Measurements from ENCODE around the gene ZNF689. TPM values are rescaled to one million over a fixed set of nuclear protein-coding genes. Genes with fewer than 3 reads are reported as not detected.
"Not testable (repeated sequence)": the region's sequence is repeated elsewhere in the genome, so short reads cannot be mapped to it uniquely, and the experiment has no call there.

The ZNF689 gene
- polyA plus RNA-seq, 1 donor: 8.6 TPM

GRCh38 chr16:30652005-30652296, 41.8 kb upstream of the ZNF689 start:
- WGBS (ENCODE audit: insufficient coverage, low lambda C conversion rate): no CpG with 5 or more reads among the region's 2 CpGs
- peak overlapping the region; percentile 91 for H3K4me3 ChIP-seq (ENCODE audit: low read length)
- H3K9me3 ChIP-seq (ENCODE audit: control insufficient read depth, low read depth, low read length): no peaks in the 10 kb centered on the region
- no peak for DNase-seq
- H3K4me1 ChIP-seq (ENCODE audit: control insufficient read depth, insufficient read depth, low read length): peaks cover 7% of the 10 kb centered on the region
- no peaks in the 10 kb centered on the region for H3K27me3 ChIP-seq (ENCODE audit: control insufficient read depth, insufficient read depth, low read length)
- no peak overlapping the region for H3K27ac ChIP-seq (ENCODE audit: low read length)
- H3K36me3 ChIP-seq (ENCODE audit: control insufficient read depth, insufficient read depth, low read length): peaks cover 39% of the 10 kb centered on the region

- Histone ChIP-seq H3K27me3 (ENCODE audit: control insufficient read depth, insufficient read depth, low read length) (no peaks in the 10 kb centered on the region), H3K4me3 (ENCODE audit: low read length) (peak overlapping the region; percentile 91), H3K9me3 (ENCODE audit: control insufficient read depth, low read depth, low read length) (no peaks in the 10 kb centered on the region), H3K36me3 (ENCODE audit: control insufficient read depth, insufficient read depth, low read length) (peaks cover 34% of the 10 kb centered on the region), H3K27ac (ENCODE audit: low read length) (peak overlapping the region; percentile 97), H3K4me1 (ENCODE audit: control insufficient read depth, insufficient read depth, low read length) (peaks cover 3% of the 10 kb centered on the region)
- no CpG with 5 or more reads among the region's 71 CpGs for WGBS (ENCODE audit: insufficient coverage, low lambda C conversion rate)
- peak; percentile 69 to 74 for DNase-seq
These were observed 41.2 kb upstream of the ZNF689 start for GRCh38 chr16:30651124-30652004.

- Histone ChIP-seq H3K36me3 (ENCODE audit: control insufficient read depth, insufficient read depth, low read length) (peaks cover 26% of the 10 kb centered on the region), H3K4me3 (ENCODE audit: low read length) (peak within 1 kb of the TSS; percentile 91), H3K4me1 (ENCODE audit: control insufficient read depth, insufficient read depth, low read length) (peaks cover 3% of the 10 kb centered on the region), H3K9me3 (ENCODE audit: control insufficient read depth, low read depth, low read length) (no peaks in the 10 kb centered on the region), H3K27me3 (ENCODE audit: control insufficient read depth, insufficient read depth, low read length) (no peaks in the 10 kb centered on the region), H3K27ac (ENCODE audit: low read length) (peak within 1 kb of the TSS; percentile 97)
- DNase-seq: peak; percentile 100
- WGBS (ENCODE audit: insufficient coverage, low lambda C conversion rate): no CpG with 5 or more reads among the region's 53 CpGs
These were observed 40.4 kb upstream of the ZNF689 start, which contains the start of gene PRR14 for GRCh38 chr16:30650369-30651123. PRR14 (plus strand) TSS chr16:30650960; CDS start chr16:30651646, 686 bp downstream.

- WGBS (ENCODE audit: insufficient coverage, low lambda C conversion rate): no CpG with 5 or more reads among the region's 22 CpGs
- no peak for DNase-seq
These were observed 39.7 kb upstream of the ZNF689 start for GRCh38 chr16:30649725-30650368.

GRCh38 chr16:30647274-30647571, 37.0 kb upstream of the ZNF689 start:
- Histone ChIP-seq H3K27me3 (ENCODE audit: control insufficient read depth, insufficient read depth, low read length) (no peaks in the 10 kb centered on the region), H3K9me3 (ENCODE audit: control insufficient read depth, low read depth, low read length) (no peaks in the 10 kb centered on the region), H3K4me3 (ENCODE audit: low read length) (no peak overlapping the region), H3K36me3 (ENCODE audit: control insufficient read depth, insufficient read depth, low read length) (no peaks in the 10 kb centered on the region), H3K4me1 (ENCODE audit: control insufficient read depth, insufficient read depth, low read length) (peaks cover 3% of the 10 kb centered on the region), H3K27ac (ENCODE audit: low read length) (no peak overlapping the region)
- no CpG with 5 or more reads among the region's 1 CpG for WGBS (ENCODE audit: insufficient coverage, low lambda C conversion rate)
- DNase-seq: no peak

More at GRCh38 chr16:30649725-30650368, 39.7 kb upstream of the ZNF689 start:
- Histone ChIP-seq H3K27me3 (ENCODE audit: control insufficient read depth, insufficient read depth, low read length) (no peaks in the 10 kb centered on the region), H3K9me3 (ENCODE audit: control insufficient read depth, low read depth, low read length) (no peaks in the 10 kb centered on the region), H3K36me3 (ENCODE audit: control insufficient read depth, insufficient read depth, low read length) (peaks cover 19% of the 10 kb centered on the region), H3K27ac (ENCODE audit: low read length) (peak overlapping the region; percentile 90), H3K4me3 (ENCODE audit: low read length) (peak overlapping the region; percentile 57), H3K4me1 (ENCODE audit: control insufficient read depth, insufficient read depth, low read length) (peaks cover 3% of the 10 kb centered on the region)

GRCh38 chr16:30645727-30646126, 35.5 kb upstream of the ZNF689 start:
- Histone ChIP-seq H3K27me3 (ENCODE audit: control insufficient read depth, insufficient read depth, low read length) (no peaks in the 10 kb centered on the region), H3K9me3 (ENCODE audit: control insufficient read depth, low read depth, low read length) (no peaks in the 10 kb centered on the region), H3K36me3 (ENCODE audit: control insufficient read depth, insufficient read depth, low read length) (no peaks in the 10 kb centered on the region), H3K4me3 (ENCODE audit: low read length) (no peak overlapping the region), H3K4me1 (ENCODE audit: control insufficient read depth, insufficient read depth, low read length) (peaks cover 3% of the 10 kb centered on the region), H3K27ac (ENCODE audit: low read length) (no peak overlapping the region)
- 83% methylated on average over 1 of the region's 6 CpGs for WGBS (ENCODE audit: insufficient coverage, low lambda C conversion rate)
- DNase-seq: no peak

- H3K27me3 ChIP-seq (ENCODE audit: control insufficient read depth, insufficient read depth, low read length): no peaks in the 10 kb centered on the region
- WGBS (ENCODE audit: insufficient coverage, low lambda C conversion rate): 90% methylated on average over 2 of the region's 4 CpGs
- H3K4me3 ChIP-seq (ENCODE audit: low read length): no peak overlapping the region
- no peaks in the 10 kb centered on the region for H3K36me3 ChIP-seq (ENCODE audit: control insufficient read depth, insufficient read depth, low read length)
- no peaks in the 10 kb centered on the region for H3K9me3 ChIP-seq (ENCODE audit: control insufficient read depth, low read depth, low read length)
- no peak overlapping the region for H3K27ac ChIP-seq (ENCODE audit: low read length)
- peaks cover under 1% of the 10 kb centered on the region for H3K4me1 ChIP-seq (ENCODE audit: control insufficient read depth, insufficient read depth, low read length)
- no peak for DNase-seq
These were observed 34.2 kb upstream of the ZNF689 start for GRCh38 chr16:30644334-30644830.

- WGBS (ENCODE audit: insufficient coverage, low lambda C conversion rate): no CpG with 5 or more reads among the region's 3 CpGs
- no peaks in the 10 kb centered on the region for H3K9me3 ChIP-seq (ENCODE audit: control insufficient read depth, low read depth, low read length)
- no peak overlapping the region for H3K27ac ChIP-seq (ENCODE audit: low read length)
- H3K4me1 ChIP-seq (ENCODE audit: control insufficient read depth, insufficient read depth, low read length): no peaks in the 10 kb centered on the region
- H3K36me3 ChIP-seq (ENCODE audit: control insufficient read depth, insufficient read depth, low read length): no peaks in the 10 kb centered on the region
- H3K27me3 ChIP-seq (ENCODE audit: control insufficient read depth, insufficient read depth, low read length): no peaks in the 10 kb centered on the region
- H3K4me3 ChIP-seq (ENCODE audit: low read length): no peak overlapping the region
- no peak for DNase-seq
These were observed 31.3 kb upstream of the ZNF689 start for GRCh38 chr16:30641378-30641982.

GRCh38 chr16:30637944-30638343, 27.8 kb upstream of the ZNF689 start:
- H3K27me3 ChIP-seq (ENCODE audit: control insufficient read depth, insufficient read depth, low read length): no peaks in the 10 kb centered on the region
- no CpG with 5 or more reads among the region's 1 CpG for WGBS (ENCODE audit: insufficient coverage, low lambda C conversion rate)
- H3K4me3 ChIP-seq (ENCODE audit: low read length): no peak overlapping the region
- no peaks in the 10 kb centered on the region for H3K36me3 ChIP-seq (ENCODE audit: control insufficient read depth, insufficient read depth, low read length)
- peak in 1 of 2 donors; percentile 28 for DNase-seq
- no peaks in the 10 kb centered on the region for H3K9me3 ChIP-seq (ENCODE audit: control insufficient read depth, low read depth, low read length)
- H3K27ac ChIP-seq (ENCODE audit: low read length): no peak overlapping the region
- H3K4me1 ChIP-seq (ENCODE audit: control insufficient read depth, insufficient read depth, low read length): no peaks in the 10 kb centered on the region

- not testable (repeated sequence) for H3K27ac ChIP-seq (ENCODE audit: low read length); DNase-seq; H3K4me1 ChIP-seq (ENCODE audit: control insufficient read depth, insufficient read depth, low read length); H3K4me3 ChIP-seq (ENCODE audit: low read length); H3K27me3 ChIP-seq (ENCODE audit: control insufficient read depth, insufficient read depth, low read length); H3K9me3 ChIP-seq (ENCODE audit: control insufficient read depth, low read depth, low read length); H3K36me3 ChIP-seq (ENCODE audit: control insufficient read depth, insufficient read depth, low read length)
- no CpG with 5 or more reads among the region's 10 CpGs for WGBS (ENCODE audit: insufficient coverage, low lambda C conversion rate)
These were observed 26.9 kb upstream of the ZNF689 start for GRCh38 chr16:30637139-30637538.

Measured in large intestine (tissue), 3 donors.